PC-9 (cell line): ENCODE measurements around the gene LCAT.

Experiments
- CTCF ChIP-seq: fragments of 200-600 bp; sonication (generic); conservative IDR thresholded peaks from 2 replicates; pipeline ENCODE4 v1.6.1; 2017; ENCODE audit warnings: mixed run types, antibody characterized with exemption, mild to moderate bottlenecking, moderate library complexity
- EZH2 ChIP-seq: fragments of 200-600 bp; sonication (generic); IDR thresholded peaks from 2 replicates; pipeline ENCODE4 v1.8.0; 2017; ENCODE audit warnings: antibody characterized with exemption, low read depth

- no peak for TF ChIP-seq CTCF
- no peak for TF ChIP-seq EZH2
These were observed 20.4 kb downstream of the LCAT start for GRCh38 chr16:67923414-67924116.
